Effector memory CD4-positive, alpha-beta T cell (primary cell): ENCODE measurements around the gene ELF4.

Experiments
- DNase-seq, 3 donors: peaks; one replicate each; pipeline ENCODE4 v3.0.0-alpha.2; 2020
- H3K27ac ChIP-seq: 2 replicates; pipeline ENCODE4 v1.7.0; 2013; ENCODE audit warnings: mild to moderate bottlenecking, low read length, moderate library complexity; ENCODE audit not compliant: insufficient read depth, poor library complexity, severe bottlenecking
- H3K27me3 ChIP-seq: replicated peaks from 2 replicates; pipeline ENCODE4 v1.7.0; 2013; ENCODE audit warnings: mild to moderate bottlenecking, low read length; ENCODE audit not compliant: insufficient read depth, control insufficient read depth, poor library complexity, severe bottlenecking
- H3K36me3 ChIP-seq: 2 replicates; pipeline ENCODE4 v1.7.0; 2013; ENCODE audit warnings: mild to moderate bottlenecking, low read length, moderate library complexity; ENCODE audit not compliant: control insufficient read depth, insufficient read depth
- H3K4me1 ChIP-seq: 2 replicates; pipeline ENCODE4 v1.7.0; 2013; ENCODE audit warnings: low read length, mild to moderate bottlenecking; ENCODE audit not compliant: control insufficient read depth, insufficient read depth, poor library complexity, severe bottlenecking
- H3K4me3 ChIP-seq: 2 replicates; pipeline ENCODE4 v1.7.0; 2013; ENCODE audit warnings: low read length, low read depth, mild to moderate bottlenecking; ENCODE audit not compliant: insufficient read depth, poor library complexity, severe bottlenecking
- H3K9me3 ChIP-seq: 2 replicates; pipeline ENCODE4 v1.7.0; 2013; ENCODE audit warnings: mild to moderate bottlenecking, low read length, moderate library complexity; ENCODE audit not compliant: control insufficient read depth

Gene ELF4

DNA sequence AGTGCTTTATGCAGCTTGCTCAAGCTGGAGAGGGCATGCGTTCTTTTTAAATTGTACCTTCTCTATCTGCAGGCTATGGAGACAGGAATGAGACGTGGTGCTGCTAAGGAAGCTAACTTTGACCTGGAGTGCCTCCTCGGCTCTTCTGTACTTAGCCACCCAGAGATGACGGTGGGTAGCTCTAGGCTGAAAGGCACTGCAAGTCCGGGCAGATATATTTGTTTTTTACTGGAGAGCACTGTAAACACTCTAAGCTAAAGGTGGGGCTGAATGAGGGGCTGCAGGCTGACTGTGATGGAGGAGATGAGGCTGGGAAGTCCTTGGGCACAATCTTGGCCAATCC is 12.1 kb downstream of the ELF4 start:
- Histone ChIP-seq H3K27ac (peak overlapping the region; percentile 66), H3K9me3 (no peaks in the 10 kb centered on the region), H3K4me1 (peaks cover 47% of the 10 kb centered on the region), H3K4me3 (peak overlapping the region; percentile 12), H3K36me3 (no peaks in the 10 kb centered on the region), H3K27me3 (no peaks in the 10 kb centered on the region)
- no peak for DNase-seq

DNA sequence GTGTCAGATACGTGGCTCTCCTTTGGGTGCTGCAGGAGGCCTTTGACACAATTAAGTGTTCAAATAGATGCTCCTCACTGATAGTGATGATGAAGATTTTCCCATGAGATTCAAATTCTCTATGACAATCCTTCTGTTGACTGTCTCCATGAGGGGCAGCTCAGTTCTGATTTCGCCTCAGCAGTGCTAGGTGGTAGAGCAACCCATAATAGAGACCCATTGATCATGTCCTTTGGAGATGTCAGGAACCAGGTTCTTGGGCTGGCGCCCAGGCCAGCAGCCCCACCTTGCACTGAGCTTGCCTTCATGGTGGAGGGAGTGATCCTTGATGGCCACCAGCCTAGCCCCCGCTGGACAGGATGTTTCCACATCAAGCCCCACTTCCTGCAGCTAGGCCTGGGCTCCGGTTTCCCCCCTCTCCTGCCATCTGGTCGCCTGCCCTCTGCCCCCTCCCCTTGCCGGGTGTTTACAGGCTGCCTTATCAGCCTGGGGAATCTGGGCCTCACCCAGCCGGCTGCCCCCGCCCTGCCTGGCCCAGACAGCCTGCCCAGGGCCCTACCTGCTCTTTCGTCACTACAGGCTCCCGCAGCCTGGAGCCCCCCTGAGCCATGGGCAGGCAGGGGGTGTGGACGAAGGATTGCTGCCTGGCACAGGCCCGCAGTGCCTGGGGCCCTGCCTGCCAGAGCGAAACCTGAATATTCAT is 12.6 kb downstream of the ELF4 start:
- Histone ChIP-seq H3K4me3 (peak overlapping the region; percentile 12), H3K27me3 (no peaks in the 10 kb centered on the region), H3K9me3 (no peaks in the 10 kb centered on the region), H3K36me3 (no peaks in the 10 kb centered on the region), H3K4me1 (peaks cover 52% of the 10 kb centered on the region), H3K27ac (peak overlapping the region; percentile 66)
- DNase-seq: peak; percentile 37 to 49 (median 42)

DNA sequence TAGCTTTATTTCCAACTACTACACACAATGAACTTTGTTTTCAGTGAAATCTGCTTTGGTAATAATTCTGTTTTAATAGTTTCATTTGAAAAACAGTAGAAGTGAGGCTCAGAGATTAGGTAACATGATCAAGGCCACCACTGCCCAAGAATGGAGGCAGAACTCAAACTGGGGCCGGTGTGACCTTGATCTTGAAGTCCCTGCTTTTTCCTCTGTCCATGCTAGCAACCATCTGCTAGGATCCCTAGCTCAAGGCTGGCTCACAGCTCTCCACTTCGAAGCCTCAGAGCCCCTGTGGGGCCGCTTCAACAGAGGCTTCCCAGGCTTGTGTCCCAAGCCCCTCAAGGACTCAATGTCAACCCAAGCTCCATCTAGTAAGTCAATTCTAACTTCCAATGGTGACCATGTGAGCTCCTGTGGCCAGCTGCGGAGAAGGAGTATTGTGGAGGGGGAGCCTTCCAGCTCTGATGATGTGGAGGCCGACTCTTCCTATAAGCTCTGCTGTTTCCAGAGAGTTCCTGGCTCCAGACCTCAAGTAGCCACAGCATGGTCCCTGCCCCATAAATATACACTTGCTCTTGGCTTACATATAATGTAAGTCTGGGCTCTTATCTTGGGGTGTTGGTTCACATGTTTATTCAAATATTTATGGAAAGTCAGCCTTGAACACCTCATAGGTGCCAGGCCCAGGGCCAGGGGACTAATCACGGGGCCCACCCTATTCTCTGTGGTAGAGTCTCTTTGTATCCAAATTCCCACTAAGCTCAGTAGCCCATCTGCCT is 14.9 kb downstream of the ELF4 start:
- Histone ChIP-seq H3K4me3 (no peak overlapping the region), H3K4me1 (peaks cover 58% of the 10 kb centered on the region), H3K36me3 (no peaks in the 10 kb centered on the region), H3K27ac (no peak overlapping the region), H3K27me3 (no peaks in the 10 kb centered on the region), H3K9me3 (no peaks in the 10 kb centered on the region)
- no peak for DNase-seq

DNA sequence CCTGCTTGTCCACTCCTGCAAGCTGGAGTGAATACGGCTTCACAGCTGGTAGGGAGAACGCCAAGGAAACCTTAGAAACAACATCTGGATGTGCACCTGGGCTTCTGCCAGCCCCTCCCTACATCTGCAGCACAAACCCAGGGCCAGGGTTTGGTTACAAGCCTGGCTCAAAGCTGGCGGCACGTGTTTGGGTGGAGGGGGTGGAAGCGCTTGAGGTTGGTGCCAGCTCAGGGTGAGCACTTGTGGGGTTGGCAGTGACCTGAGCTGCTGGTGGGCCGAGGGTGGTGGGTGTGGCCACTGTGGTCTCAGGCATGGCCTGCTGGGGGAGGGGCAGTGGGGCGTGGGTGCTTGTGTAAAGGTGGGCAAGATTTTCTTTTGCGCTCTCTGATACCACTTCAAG is 15.6 kb downstream of the ELF4 start:
- Histone ChIP-seq H3K36me3 (no peaks in the 10 kb centered on the region), H3K9me3 (no peaks in the 10 kb centered on the region), H3K4me1 (peaks cover 51% of the 10 kb centered on the region), H3K27me3 (no peaks in the 10 kb centered on the region), H3K27ac (no peak overlapping the region), H3K4me3 (no peak overlapping the region)
- DNase-seq: no peak

DNA sequence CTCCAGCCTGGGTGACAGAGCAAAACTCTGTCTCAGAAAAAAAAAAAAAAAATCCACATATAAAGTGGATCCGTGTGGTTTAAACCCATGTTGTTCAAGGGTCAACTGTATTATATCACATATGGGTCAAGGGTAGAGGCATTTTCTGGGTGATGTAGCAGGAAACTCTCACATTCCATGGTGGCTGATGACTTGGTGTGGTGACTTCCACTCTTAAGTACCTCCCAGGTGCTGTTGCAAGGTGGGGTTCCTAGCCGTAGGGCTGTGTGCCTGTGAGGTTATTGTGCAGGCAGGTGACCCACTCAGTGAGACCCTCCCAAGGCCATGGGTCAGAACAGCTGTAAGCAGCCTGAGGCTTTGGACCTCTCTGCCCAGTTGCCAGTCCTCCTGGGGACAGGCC is 17.0 kb downstream of the ELF4 start:
- Histone ChIP-seq H3K36me3 (no peaks in the 10 kb centered on the region), H3K4me1 (peaks cover 43% of the 10 kb centered on the region), H3K9me3 (no peaks in the 10 kb centered on the region), H3K4me3 (no peak overlapping the region), H3K27ac (no peak overlapping the region), H3K27me3 (no peaks in the 10 kb centered on the region)
- DNase-seq: no peak

DNA sequence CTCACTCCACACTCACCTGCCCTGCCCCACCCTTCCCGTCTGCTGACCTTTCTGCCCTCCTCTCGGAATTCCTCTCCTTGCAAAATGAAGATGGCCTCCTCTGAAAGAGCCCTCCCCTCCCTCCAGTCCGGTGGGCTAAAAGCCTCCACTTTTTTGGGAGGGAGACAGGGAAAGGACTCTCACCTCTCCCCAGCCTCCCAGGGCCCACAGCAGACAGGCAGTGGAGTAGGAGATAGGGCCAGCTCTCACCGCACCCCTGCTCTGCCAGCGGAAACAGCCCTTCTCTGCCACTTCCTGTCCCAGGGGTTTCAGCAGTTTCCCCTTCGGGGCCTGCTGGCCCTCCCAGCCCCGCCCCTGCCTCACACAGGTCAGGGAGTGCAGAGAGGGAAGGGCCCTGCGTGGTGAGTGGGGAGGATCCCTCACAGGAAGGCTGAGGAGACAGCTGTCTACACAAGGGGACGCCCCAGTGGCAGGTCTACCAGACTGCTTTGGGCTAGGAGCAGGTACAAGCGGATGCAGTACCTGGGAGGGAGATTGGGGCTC is 18.2 kb downstream of the ELF4 start:
- DNase-seq: peak; percentile 80 to 86 (median 83)
- Histone ChIP-seq H3K36me3 (no peaks in the 10 kb centered on the region), H3K27me3 (no peaks in the 10 kb centered on the region), H3K27ac (peak overlapping the region; percentile 73), H3K4me1 (peaks cover 41% of the 10 kb centered on the region), H3K9me3 (no peaks in the 10 kb centered on the region), H3K4me3 (peak overlapping the region; percentile 40)

DNA sequence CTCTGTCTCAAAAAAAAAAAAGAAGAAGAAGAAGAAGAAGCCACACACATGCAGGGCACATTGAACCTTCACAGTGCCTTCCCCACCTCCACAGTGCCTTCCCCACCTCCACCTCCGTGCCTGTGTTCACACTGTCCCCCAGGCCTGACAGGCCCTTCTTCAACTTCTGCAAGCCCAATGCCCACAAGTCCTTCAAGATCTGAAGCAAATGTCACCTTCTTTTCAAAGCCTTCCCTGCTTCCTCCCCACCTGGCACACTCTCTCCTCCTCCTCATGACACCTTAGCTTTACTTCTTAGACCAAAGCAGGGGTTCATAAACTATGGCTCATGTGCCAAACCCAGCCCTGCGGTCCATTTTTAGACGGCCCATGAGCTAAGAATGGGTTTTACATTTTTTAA is 19.9 kb downstream of the ELF4 start:
- DNase-seq: no peak
- H3K27me3 ChIP-seq: no peaks in the 10 kb centered on the region
- H3K36me3 ChIP-seq: no peaks in the 10 kb centered on the region
- peaks cover 54% of the 10 kb centered on the region for H3K4me1 ChIP-seq
- no peak overlapping the region for H3K4me3 ChIP-seq
- no peak overlapping the region for H3K27ac ChIP-seq
- H3K9me3 ChIP-seq: no peaks in the 10 kb centered on the region

DNA sequence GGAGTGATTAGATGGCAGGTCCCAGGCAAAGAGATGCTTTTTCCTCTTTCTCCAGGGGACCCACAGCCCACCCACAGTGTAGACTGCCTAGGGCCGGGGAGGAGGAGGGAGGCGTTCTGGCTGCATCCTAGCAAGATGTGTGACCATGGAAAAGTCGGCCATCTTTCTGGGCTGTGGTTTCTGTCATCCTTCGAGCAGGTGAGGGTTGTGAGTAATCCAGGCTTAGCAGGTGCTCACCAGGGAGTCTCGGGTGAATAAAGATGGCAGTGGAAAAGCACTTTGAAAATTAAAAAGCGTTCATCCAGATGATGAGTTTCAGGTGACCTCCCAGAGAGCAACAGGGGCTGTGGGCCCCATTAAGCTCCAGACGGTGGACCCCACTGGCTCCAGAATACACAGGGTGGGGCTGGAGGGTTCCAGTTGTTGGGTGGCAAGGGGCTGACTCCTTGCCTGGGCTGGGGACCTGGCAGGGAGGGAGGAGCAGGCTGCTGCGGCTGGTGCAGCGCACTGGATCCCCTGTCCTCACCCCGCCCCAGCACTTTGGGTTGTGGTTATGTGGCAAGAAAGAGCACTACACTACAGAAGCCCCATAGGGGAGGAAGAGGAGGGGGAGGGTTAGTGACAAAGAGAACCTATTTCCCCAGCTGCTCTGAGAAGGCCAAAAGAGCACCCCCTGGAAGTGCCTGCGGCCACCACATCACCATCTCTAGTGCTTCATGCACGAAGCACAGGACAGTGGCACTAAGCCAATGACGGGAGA is 23.7 kb downstream of the ELF4 start:
- Histone ChIP-seq H3K4me1 (peaks cover 51% of the 10 kb centered on the region), H3K9me3 (no peaks in the 10 kb centered on the region), H3K27ac (peak overlapping the region; percentile 61), H3K36me3 (no peaks in the 10 kb centered on the region), H3K4me3 (peak overlapping the region; percentile 45), H3K27me3 (no peaks in the 10 kb centered on the region)
- DNase-seq: peak; percentile 47 to 58 (median 47)

DNA sequence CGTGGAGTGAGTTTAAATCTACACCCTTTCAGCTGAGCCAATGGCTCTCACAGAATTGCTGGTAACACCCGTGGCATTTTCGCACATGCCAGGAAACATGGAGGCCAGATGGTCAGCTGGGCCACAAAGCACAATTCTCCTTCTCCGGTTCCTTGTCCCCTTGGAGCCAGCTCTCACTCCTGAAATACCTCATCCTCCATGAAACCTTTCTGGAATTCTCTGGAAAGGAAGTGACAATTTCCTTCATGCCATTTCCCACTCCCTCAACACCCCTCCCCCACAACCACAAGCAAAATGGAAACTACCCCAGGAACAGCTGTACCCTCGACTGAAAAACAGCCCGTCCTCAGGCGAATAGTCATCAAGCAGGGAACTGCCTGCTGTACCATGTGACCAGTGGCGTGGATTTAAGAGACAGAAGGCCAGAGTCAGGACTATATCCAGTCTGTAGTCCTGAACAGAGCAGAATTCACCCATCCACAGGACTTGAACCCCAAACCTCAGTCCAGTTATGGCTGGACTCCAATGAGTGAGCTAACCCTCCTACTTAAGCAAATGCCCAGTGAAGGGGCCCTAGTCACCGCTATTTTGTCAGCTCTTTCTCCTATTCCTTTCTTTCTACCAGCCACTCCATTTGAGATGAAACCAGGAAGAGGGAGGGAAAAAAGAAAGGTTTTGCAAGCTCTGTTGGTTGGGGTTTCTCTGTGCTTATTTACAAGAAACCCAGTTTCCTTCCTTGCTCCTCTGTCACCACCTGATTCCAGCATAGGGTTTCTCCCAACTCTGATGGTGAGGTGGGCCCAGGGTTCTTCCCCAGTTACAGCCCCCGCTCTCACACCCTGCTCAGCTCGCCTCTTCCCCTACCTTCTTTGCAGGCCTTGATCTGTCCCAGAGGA is 24.5 kb downstream of the ELF4 start:
- Histone ChIP-seq H3K27ac (peak overlapping the region; percentile 61), H3K9me3 (no peaks in the 10 kb centered on the region), H3K4me3 (peak overlapping the region; percentile 45), H3K27me3 (no peaks in the 10 kb centered on the region), H3K36me3 (no peaks in the 10 kb centered on the region), H3K4me1 (peaks cover 56% of the 10 kb centered on the region)
- DNase-seq: no peak
